Mucosa of stomach (tissue), 1 donor: ENCODE data around the gene FADS2.
A peak's percentile ranks its signal among the peaks of the same experiment; 100 is the strongest.

Experiments
- H3K27me3 ChIP-seq: one replicate; pipeline ENCODE4 v1.7.0; 2013; ENCODE audit warnings: mild to moderate bottlenecking, low read length; ENCODE audit not compliant: control insufficient read depth, insufficient read depth
- H3K36me3 ChIP-seq: one replicate; pipeline ENCODE4 v1.7.0; 2013; ENCODE audit warnings: low read length; ENCODE audit not compliant: control insufficient read depth, insufficient read depth
- H3K4me1 ChIP-seq: one replicate; pipeline ENCODE4 v1.7.0; 2013; ENCODE audit warnings: mild to moderate bottlenecking, low read length; ENCODE audit not compliant: control insufficient read depth, insufficient read depth
- H3K4me3 ChIP-seq: one replicate; pipeline ENCODE4 v1.7.0; 2013; ENCODE audit warnings: low read length
- H3K9ac ChIP-seq: one replicate; pipeline ENCODE4 v1.7.0; 2013; ENCODE audit warnings: mild to moderate bottlenecking, low read length, moderate library complexity
- H3K9me3 ChIP-seq: one replicate; pipeline ENCODE4 v1.7.0; 2013; ENCODE audit warnings: mild to moderate bottlenecking, low read length, moderate library complexity; ENCODE audit not compliant: control insufficient read depth
- donor health status: Pancreatic carcinoma.

Gene FADS2

GRCh38 chr11:61827571-61828378 lies at the start of gene FADS2:
TSS of gene FADS2 (plus strand) at chr11:61828300. CDS start at chr11:61828391, 91 bp downstream.
- Histone ChIP-seq H3K4me1 (no peaks in the 10 kb centered on the region), H3K9me3 (no peaks in the 10 kb centered on the region), H3K27me3 (peaks cover 45% of the 10 kb centered on the region), H3K9ac (peak within 1 kb of the TSS; percentile 34), H3K4me3 (no peak within 1 kb of the TSS), H3K36me3 (no peaks in the 10 kb centered on the region)

GRCh38 chr11:61778357-61778886 lies 49.7 kb upstream of the FADS2 start:
- H3K4me3 ChIP-seq: no peak overlapping the region
- no peak overlapping the region for H3K9ac ChIP-seq
- no peaks in the 10 kb centered on the region for H3K9me3 ChIP-seq
- H3K36me3 ChIP-seq: peaks cover 16% of the 10 kb centered on the region
- no peaks in the 10 kb centered on the region for H3K27me3 ChIP-seq
- peaks cover 26% of the 10 kb centered on the region for H3K4me1 ChIP-seq

- H3K4me1 ChIP-seq: peaks cover 26% of the 10 kb centered on the region
- H3K9me3 ChIP-seq: no peaks in the 10 kb centered on the region
- H3K36me3 ChIP-seq: peaks cover 22% of the 10 kb centered on the region
- no peaks in the 10 kb centered on the region for H3K27me3 ChIP-seq
- H3K9ac ChIP-seq: no peak overlapping the region
- H3K4me3 ChIP-seq: no peak overlapping the region
Measured at GRCh38 chr11:61778920-61779650, 49.0 kb upstream of the FADS2 start.

GRCh38 chr11:61779666-61780525 lies 48.2 kb upstream of the FADS2 start:
- Histone ChIP-seq H3K4me3 (no peak overlapping the region), H3K36me3 (peaks cover 22% of the 10 kb centered on the region), H3K9me3 (no peaks in the 10 kb centered on the region), H3K27me3 (no peaks in the 10 kb centered on the region), H3K9ac (no peak overlapping the region), H3K4me1 (peaks cover 22% of the 10 kb centered on the region)

- H3K4me1 ChIP-seq: peaks cover 14% of the 10 kb centered on the region
- H3K9me3 ChIP-seq: no peaks in the 10 kb centered on the region
- H3K9ac ChIP-seq: no peak overlapping the region
- H3K27me3 ChIP-seq: no peaks in the 10 kb centered on the region
- H3K4me3 ChIP-seq: no peak overlapping the region
- H3K36me3 ChIP-seq: peaks cover 22% of the 10 kb centered on the region
Measured at GRCh38 chr11:61780581-61781162, 47.4 kb upstream of the FADS2 start.

- H3K27me3 ChIP-seq: no peaks in the 10 kb centered on the region
Measured at GRCh38 chr11:61781585-61781984, 46.5 kb upstream of the FADS2 start.

GRCh38 chr11:61782299-61782698 lies 45.8 kb upstream of the FADS2 start:
- Histone ChIP-seq H3K4me1 (no peaks in the 10 kb centered on the region), H3K36me3 (peaks cover 19% of the 10 kb centered on the region), H3K9ac (no peak overlapping the region), H3K27me3 (no peaks in the 10 kb centered on the region), H3K9me3 (no peaks in the 10 kb centered on the region), H3K4me3 (no peak overlapping the region)

More at GRCh38 chr11:61781585-61781984, 46.5 kb upstream of the FADS2 start:
- Histone ChIP-seq H3K9ac (no peak overlapping the region), H3K4me1 (peaks cover 5% of the 10 kb centered on the region), H3K4me3 (no peak overlapping the region), H3K36me3 (peaks cover 17% of the 10 kb centered on the region), H3K9me3 (no peaks in the 10 kb centered on the region)

GRCh38 chr11:61782841-61783240 lies 45.3 kb upstream of the FADS2 start:
- H3K4me1 ChIP-seq: peaks cover 2% of the 10 kb centered on the region
- peaks cover 19% of the 10 kb centered on the region for H3K36me3 ChIP-seq

GRCh38 chr11:61783717-61784505 lies 44.2 kb upstream of the FADS2 start:
- H3K27me3 ChIP-seq: no peaks in the 10 kb centered on the region
- peaks cover 11% of the 10 kb centered on the region for H3K4me1 ChIP-seq
- H3K36me3 ChIP-seq: peaks cover 10% of the 10 kb centered on the region
- H3K4me3 ChIP-seq: no peak overlapping the region
- H3K9me3 ChIP-seq: no peaks in the 10 kb centered on the region
- no peak overlapping the region for H3K9ac ChIP-seq

More at GRCh38 chr11:61782841-61783240, 45.3 kb upstream of the FADS2 start:
- Histone ChIP-seq H3K9ac (no peak overlapping the region), H3K4me3 (no peak overlapping the region), H3K27me3 (no peaks in the 10 kb centered on the region), H3K9me3 (no peaks in the 10 kb centered on the region)

GRCh38 chr11:61784506-61784805 lies 43.6 kb upstream of the FADS2 start:
- Histone ChIP-seq H3K9ac (no peak overlapping the region), H3K36me3 (peaks cover 10% of the 10 kb centered on the region), H3K4me3 (no peak overlapping the region), H3K27me3 (no peaks in the 10 kb centered on the region), H3K4me1 (peaks cover 11% of the 10 kb centered on the region), H3K9me3 (no peaks in the 10 kb centered on the region)
